ENCODE data around the gene BNIPL.
A peak's percentile ranks its signal among the peaks of the same experiment; 100 is the strongest.

BNIPL gene

DNA sequence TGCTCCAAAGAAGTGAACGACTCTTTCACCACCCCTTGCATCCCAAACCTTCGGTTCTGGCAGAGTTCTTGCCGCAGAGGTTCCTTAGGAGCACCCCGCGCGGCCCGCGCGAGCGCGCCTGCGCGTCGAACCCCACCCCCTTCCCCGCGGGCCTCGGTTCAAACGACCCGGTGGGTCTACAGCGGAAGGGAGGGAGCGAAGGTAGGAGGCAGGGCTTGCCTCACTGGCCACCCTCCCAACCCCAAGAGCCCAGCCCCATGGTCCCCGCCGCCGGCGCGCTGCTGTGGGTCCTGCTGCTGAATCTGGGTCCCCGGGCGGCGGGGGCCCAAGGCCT is 11.2 kb downstream of the BNIPL start, which contains the start of gene C1orf56:
C1orf56 (plus strand) TSS at position 161 of the 334 bp plus-strand sequence; CDS start at position 258, 97 bp downstream.
- Histone ChIP-seq H3K36me3 (ENCODE audit: control insufficient read depth, insufficient read depth, low read length) (peaks cover 2% of the 10 kb centered on the region), H3K4me3 (replicated peaks; ENCODE audit: low read depth, low read length) (peak within 1 kb of the TSS; percentile 68), H3K27me3 (replicated peaks; ENCODE audit: control insufficient read depth, insufficient read depth, low read length) (no peaks in the 10 kb centered on the region)
- peak; percentile 80 for DNase-seq (ENCODE audit: extremely low read depth, insufficient read length)
- TF ChIP-seq, protein P1, sequence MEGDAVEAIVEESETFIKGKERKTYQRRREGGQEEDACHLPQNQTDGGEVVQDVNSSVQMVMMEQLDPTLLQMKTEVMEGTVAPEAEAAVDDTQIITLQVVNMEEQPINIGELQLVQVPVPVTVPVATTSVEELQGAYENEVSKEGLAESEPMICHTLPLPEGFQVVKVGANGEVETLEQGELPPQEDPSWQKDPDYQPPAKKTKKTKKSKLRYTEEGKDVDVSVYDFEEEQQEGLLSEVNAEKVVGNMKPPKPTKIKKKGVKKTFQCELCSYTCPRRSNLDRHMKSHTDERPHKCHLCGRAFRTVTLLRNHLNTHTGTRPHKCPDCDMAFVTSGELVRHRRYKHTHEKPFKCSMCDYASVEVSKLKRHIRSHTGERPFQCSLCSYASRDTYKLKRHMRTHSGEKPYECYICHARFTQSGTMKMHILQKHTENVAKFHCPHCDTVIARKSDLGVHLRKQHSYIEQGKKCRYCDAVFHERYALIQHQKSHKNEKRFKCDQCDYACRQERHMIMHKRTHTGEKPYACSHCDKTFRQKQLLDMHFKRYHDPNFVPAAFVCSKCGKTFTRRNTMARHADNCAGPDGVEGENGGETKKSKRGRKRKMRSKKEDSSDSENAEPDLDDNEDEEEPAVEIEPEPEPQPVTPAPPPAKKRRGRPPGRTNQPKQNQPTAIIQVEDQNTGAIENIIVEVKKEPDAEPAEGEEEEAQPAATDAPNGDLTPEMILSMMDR (IDR thresholded peaks at IDR 0.05; ENCODE audit: insufficient read depth, low read length, poor library complexity, severe bottlenecking), result no peak

DNA sequence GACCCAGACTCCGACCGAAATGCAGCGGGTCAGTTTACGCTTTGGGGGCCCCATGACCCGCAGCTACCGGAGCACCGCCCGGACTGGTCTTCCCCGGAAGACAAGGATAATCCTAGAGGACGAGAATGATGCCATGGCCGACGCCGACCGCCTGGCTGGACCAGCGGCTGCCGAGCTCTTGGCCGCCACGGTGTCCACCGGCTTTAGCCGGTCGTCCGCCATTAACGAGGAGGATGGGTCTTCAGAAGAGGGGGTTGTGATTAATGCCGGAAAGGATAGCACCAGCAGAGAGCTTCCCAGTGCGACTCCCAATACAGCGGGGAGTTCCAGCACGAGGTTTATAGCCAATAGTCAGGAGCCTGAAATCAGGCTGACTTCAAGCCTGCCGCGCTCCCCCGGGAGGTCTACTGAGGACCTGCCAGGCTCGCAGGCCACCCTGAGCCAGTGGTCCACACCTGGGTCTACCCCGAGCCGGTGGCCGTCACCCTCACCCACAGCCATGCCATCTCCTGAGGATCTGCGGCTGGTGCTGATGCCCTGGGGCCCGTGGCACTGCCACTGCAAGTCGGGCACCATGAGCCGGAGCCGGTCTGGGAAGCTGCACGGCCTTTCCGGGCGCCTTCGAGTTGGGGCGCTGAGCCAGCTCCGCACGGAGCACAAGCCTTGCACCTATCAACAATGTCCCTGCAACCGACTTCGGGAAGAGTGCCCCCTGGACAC is 11.7 kb downstream of the BNIPL start:
- no peaks in the 10 kb centered on the region for H3K27me3 ChIP-seq (replicated peaks; ENCODE audit: control insufficient read depth, insufficient read depth, low read length)
- TF ChIP-seq, protein P1 (IDR thresholded peaks at IDR 0.05; ENCODE audit: insufficient read depth, low read length, poor library complexity, severe bottlenecking), result peak; percentile 57
- peak overlapping the region; percentile 68 for H3K4me3 ChIP-seq (replicated peaks; ENCODE audit: low read depth, low read length)
- peaks cover 7% of the 10 kb centered on the region for H3K36me3 ChIP-seq (ENCODE audit: control insufficient read depth, insufficient read depth, low read length)
- DNase-seq (ENCODE audit: extremely low read depth, insufficient read length), result peak; percentile 68

DNA sequence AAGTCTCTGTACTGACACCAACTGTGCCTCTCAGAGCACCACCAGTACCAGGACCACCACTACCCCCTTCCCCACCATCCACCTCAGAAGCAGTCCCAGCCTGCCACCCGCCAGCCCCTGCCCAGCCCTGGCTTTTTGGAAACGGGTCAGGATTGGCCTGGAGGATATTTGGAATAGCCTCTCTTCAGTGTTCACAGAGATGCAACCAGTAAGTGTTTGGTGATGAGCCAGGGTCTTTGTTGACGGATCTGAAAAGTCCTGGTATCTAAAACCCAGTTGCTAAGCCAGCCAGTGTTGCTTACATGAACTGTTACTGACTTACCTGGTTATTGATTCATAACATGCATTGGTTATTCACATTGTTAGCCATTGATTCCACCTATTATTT is 12.3 kb downstream of the BNIPL start:
- TF ChIP-seq, protein P1 (IDR thresholded peaks at IDR 0.05; ENCODE audit: insufficient read depth, low read length, poor library complexity, severe bottlenecking), result no peak
- no peak for DNase-seq (ENCODE audit: extremely low read depth, insufficient read length)
- H3K36me3 ChIP-seq (ENCODE audit: control insufficient read depth, insufficient read depth, low read length), result peaks cover 7% of the 10 kb centered on the region
- H3K27me3 ChIP-seq (replicated peaks; ENCODE audit: control insufficient read depth, insufficient read depth, low read length), result no peaks in the 10 kb centered on the region
- H3K4me3 ChIP-seq (replicated peaks; ENCODE audit: low read depth, low read length), result peak overlapping the region; percentile 68

DNA sequence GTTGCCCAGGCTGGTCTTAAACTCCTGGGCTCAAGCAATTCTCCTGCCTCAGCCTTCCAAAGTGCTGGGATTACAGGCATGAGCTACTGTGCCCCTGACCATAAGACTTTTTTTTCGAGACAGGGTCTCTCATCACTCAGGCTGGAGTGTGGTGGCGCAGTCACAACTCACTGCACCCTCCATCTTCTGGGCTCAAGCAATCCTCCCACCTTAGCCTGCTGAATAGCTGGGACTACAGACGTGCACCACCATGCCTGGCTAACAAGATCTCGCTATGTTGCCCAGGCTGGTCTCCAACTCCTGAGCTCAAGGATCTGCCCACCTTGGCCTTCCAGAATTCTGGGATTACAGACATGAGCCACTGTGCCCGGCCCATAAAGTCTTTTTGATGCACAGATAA is 13.1 kb downstream of the BNIPL start:
- Histone ChIP-seq H3K36me3 (ENCODE audit: control insufficient read depth, insufficient read depth, low read length) (peaks cover 11% of the 10 kb centered on the region), H3K27me3 (replicated peaks; ENCODE audit: control insufficient read depth, insufficient read depth, low read length) (no peaks in the 10 kb centered on the region), H3K4me3 (replicated peaks; ENCODE audit: low read depth, low read length) (no peak overlapping the region)
- TF ChIP-seq, protein P1 (IDR thresholded peaks at IDR 0.05; ENCODE audit: insufficient read depth, low read length, poor library complexity, severe bottlenecking), result no peak
- DNase-seq (ENCODE audit: extremely low read depth, insufficient read length), result no peak

DNA sequence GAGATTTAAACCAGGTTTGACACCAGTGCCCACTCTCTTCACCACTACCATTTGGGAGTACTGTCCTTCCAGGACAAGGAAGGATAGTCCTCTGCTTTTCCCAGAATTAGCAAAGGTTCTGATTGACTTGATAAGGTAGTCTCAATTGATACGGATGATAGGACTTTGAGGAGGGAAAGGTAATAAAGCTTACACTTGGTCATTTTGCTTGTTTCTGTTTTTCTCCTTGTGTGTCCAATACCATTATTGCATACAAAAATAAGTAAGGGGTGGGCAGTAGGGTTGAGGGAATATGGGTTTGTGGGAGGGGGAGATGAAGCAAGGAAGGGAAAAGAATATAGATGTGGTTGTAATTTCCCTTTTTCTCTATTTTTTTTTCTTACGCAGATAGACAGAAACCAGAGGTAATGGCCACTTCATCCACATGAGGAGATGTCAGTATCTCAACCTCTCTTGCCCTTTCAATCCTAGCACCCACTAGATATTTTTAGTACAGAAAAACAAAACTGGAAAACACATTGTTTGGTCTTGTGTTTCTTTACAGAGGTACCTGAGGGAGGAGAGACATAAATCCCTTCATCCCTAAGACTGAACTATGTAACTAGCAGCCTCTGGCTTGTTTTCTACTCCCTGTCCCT is 13.8 kb downstream of the BNIPL start:
- no peak for DNase-seq (ENCODE audit: extremely low read depth, insufficient read length)
- no peak overlapping the region for H3K4me3 ChIP-seq (replicated peaks; ENCODE audit: low read depth, low read length)
- peaks cover 15% of the 10 kb centered on the region for H3K36me3 ChIP-seq (ENCODE audit: control insufficient read depth, insufficient read depth, low read length)
- H3K27me3 ChIP-seq (replicated peaks; ENCODE audit: control insufficient read depth, insufficient read depth, low read length), result no peaks in the 10 kb centered on the region
- TF ChIP-seq, protein P1 (IDR thresholded peaks at IDR 0.05; ENCODE audit: insufficient read depth, low read length, poor library complexity, severe bottlenecking), result no peak
